Right lobe of liver (tissue), 6 donors: ENCODE measurements around the gene ADGRD2. TPM values are rescaled to one million over a fixed set of nuclear protein-coding genes. Genes with fewer than 3 reads are reported as not detected.

ENCODE experiments used
- ATAC-seq, 4 donors: fragments of 200-7000 bp; cut with Tn5 transposase; one replicate each; pipeline ENCODE4 v1.9.1; 2020; ENCODE audit warnings: mild to moderate bottlenecking in 4 of 4, moderate library complexity in 4 of 4
- DNase-seq, 3 donors: peaks; one replicate each; pipeline ENCODE4 v3.0.0-alpha.2; 2020
- H3K27ac ChIP-seq, 3 donors: fragments of 200-600 bp; one replicate each; pipeline ENCODE4 v1.8.0; 2022
- H3K27me3 ChIP-seq, 2 donors: fragments of 200-600 bp; one replicate each; pipeline ENCODE4 v1.8.0; 2022
- H3K36me3 ChIP-seq, 4 donors: fragments of 200-600 bp; sonication (generic) in 1 of 4; one replicate each; pipeline versions ENCODE4 v1.5.1 to v1.8.0; 2017 to 2022; ENCODE audit warnings: control low read depth in 1 of 4
- H3K4me1 ChIP-seq, 4 donors: fragments of 200-600 bp; sonication (generic) in 1 of 4; one replicate each; pipeline versions ENCODE4 v1.5.1 to v1.8.0; 2017 to 2022; ENCODE audit warnings: control low read depth in 1 of 4
- H3K4me3 ChIP-seq, 3 donors: fragments of 200-600 bp; one replicate each; pipeline ENCODE4 v1.8.0; 2022
- H3K9me3 ChIP-seq, 4 donors: fragments of 200-600 bp; sonication (generic) in 1 of 4; one replicate each; pipeline versions ENCODE4 v1.5.1 to v1.8.0; 2017 to 2022; ENCODE audit warnings: control low read depth in 1 of 4
- CTCF ChIP-seq, 4 donors: fragments of 200-600 bp in 3 of 4; fragments of 450-650 bp in 1 of 4; IDR thresholded peaks; one replicate each; pipeline versions ENCODE4 v1.5.1 to v1.8.0; 2016 to 2022; ENCODE audit warnings: antibody characterized with exemption in 4 of 4, mild to moderate bottlenecking in 2 of 4
- POLR2A ChIP-seq: fragments of 450-650 bp; IDR thresholded peaks from one replicate; pipeline ENCODE4 v1.6.1; 2017; ENCODE audit warnings: antibody characterized with exemption, mild to moderate bottlenecking
- WGBS: methylation state at CpG from one replicate; pipeline ENCODE4 v1.1.6; 2018; ENCODE audit warnings: low coverage, low lambda C conversion rate; ENCODE audit not compliant: insufficient coverage; ENCODE audit errors: missing lambda C conversion rate; 5-methylcytosine and 5-hydroxymethylcytosine counted together
- intact Hi-C, 2 donors: fragments of 100-400 bp; cut with DNase I; formaldehyde crosslinking; loops; one replicate each; pipeline versions ENCODE4 v1.11.2 to v1.14.1; 2022
- total RNA-seq, 6 experiments: library from RNA; depleted of rRNA in 2 of 6; stranded (reverse); fragments of >200 nt in 2 of 6; fragmentation: NEBNext Ultra II Directional in 3 of 6; extraction: Animal tissue kit (Norgen Biotek cat#: 25700) in 3 of 6; gene quantifications; one replicate each; pipeline versions ENCODE4 v1.1.0 to v1.2.4, GENCODE V29; 2016 to 2023
- donor health status: DM: no; HTN: yes; CAD: no.
- donor health status: DM: no; HTN: no; CAD: no.
- donor health status: DM: no; HTN: no; CAD: no.
- donor health status: DM: no; HTN: yes; CAD: no.
- donor health status: DM: no; HTN: yes; CAD: no.

Gene ADGRD2
- total RNA-seq, 6 experiments from 2014 or later: not detected

- DNase-seq (no peak), ATAC-seq (no peak)
- Histone ChIP-seq H3K4me3 (no peak overlapping the region), H3K27ac (no peak overlapping the region), H3K9me3 (no peaks in the 10 kb centered on the region), H3K4me1 (peaks cover 0 to 3% (median 0%) of the 10 kb centered on the region in 4 donors), H3K36me3 (no peaks in the 10 kb centered on the region), H3K27me3 (peaks cover 0 to 5% of the 10 kb centered on the region in 2 donors)
- intact Hi-C loops: no loop called here
- 61% methylated on average over 4 of the region's 7 CpGs for WGBS
- TF ChIP-seq CTCF (IDR thresholded peaks at IDR 0.05): no peak
- no peak for TF ChIP-seq POLR2A
These were observed 22.5 kb downstream of the ADGRD2 start for GRCh38 chr9:124472770-124473169.

- Histone ChIP-seq H3K27me3 (peaks cover 0 to 5% of the 10 kb centered on the region in 2 donors), H3K4me3 (no peak overlapping the region), H3K9me3 (no peaks in the 10 kb centered on the region), H3K4me1 (peaks cover 0 to 3% (median 0%) of the 10 kb centered on the region in 4 donors), H3K27ac (no peak overlapping the region), H3K36me3 (no peaks in the 10 kb centered on the region)
- intact Hi-C loops: no loop called here
- TF ChIP-seq CTCF (IDR thresholded peaks at IDR 0.05) (no peak), POLR2A (no peak)
- WGBS: 33% methylated on average over 1 of the region's 10 CpGs
- DNase-seq (no peak), ATAC-seq (no peak)
These were observed 23.1 kb downstream of the ADGRD2 start for GRCh38 chr9:124473310-124473709.

GRCh38 chr9:124474151-124474550 is 23.9 kb downstream of the ADGRD2 start:
- ATAC-seq: no peak
- WGBS: 53% methylated on average over 4 of the region's 4 CpGs
- no peak overlapping the region for H3K4me3 ChIP-seq

GRCh38 chr9:124475158-124475867 is 25.1 kb downstream of the ADGRD2 start:
- peaks cover 0 to 3% (median 0%) of the 10 kb centered on the region in 4 donors for H3K4me1 ChIP-seq
- 60% methylated on average over 1 of the region's 21 CpGs for WGBS
- no peak overlapping the region for H3K27ac ChIP-seq
- DNase-seq (no peak), ATAC-seq (no peak)
- H3K27me3 ChIP-seq: peaks cover 0 to 10% of the 10 kb centered on the region in 2 donors
- TF ChIP-seq POLR2A (no peak), CTCF (IDR thresholded peaks at IDR 0.05) (no peak)
- intact Hi-C loops: no loop called here
- no peak overlapping the region for H3K4me3 ChIP-seq
- no peaks in the 10 kb centered on the region for H3K36me3 ChIP-seq
- no peaks in the 10 kb centered on the region for H3K9me3 ChIP-seq

More at GRCh38 chr9:124474151-124474550, 23.9 kb downstream of the ADGRD2 start:
- H3K27me3 ChIP-seq: peaks cover 0 to 5% of the 10 kb centered on the region in 2 donors
- no peaks in the 10 kb centered on the region for H3K9me3 ChIP-seq
- no peak overlapping the region for H3K27ac ChIP-seq
- no peaks in the 10 kb centered on the region for H3K36me3 ChIP-seq
- no peak for DNase-seq
- peaks cover 0 to 3% (median 0%) of the 10 kb centered on the region in 4 donors for H3K4me1 ChIP-seq
- TF ChIP-seq POLR2A (no peak), CTCF (IDR thresholded peaks at IDR 0.05) (no peak)
- intact Hi-C loops: no loop called here
